ENCODE data around the gene COPZ2. TPM values are rescaled to one million over a fixed set of nuclear protein-coding genes. Genes with fewer than 3 reads are reported as not detected.
"Not testable (repeated sequence)": the region's sequence is repeated elsewhere in the genome, so short reads cannot be mapped to it uniquely, and the experiment has no call there.

The COPZ2 gene
- 5.7 and 5.9 TPM in 2 replicates for total RNA-seq

GRCh38 chr17:48037036-48037837 lies at the start of gene COPZ2:
TSS of gene COPZ2 (minus strand) at chr17:48037797. CDS start at chr17:48037777, 20 bp downstream.
- intact Hi-C loops (cut with micrococcal nuclease), result loop anchor here (2.0 kb wide), 1 partner anchor 38 kb away; no protein-coding TSS in a partner anchor
- peak; percentile 57 for DNase-seq (ENCODE audit: low spot score)
- Mint-ChIP-seq H3K27me3 (ENCODE audit: low read depth) (peaks cover 38% of the 10 kb centered on the region), H3K4me3 (ENCODE audit: low read depth) (peak within 1 kb of the TSS; percentile 81), H3K27ac (peak within 1 kb of the TSS; percentile 41), H3K9me3 (no peaks in the 10 kb centered on the region), H3K36me3 (ENCODE audit: low read depth) (no peaks in the 10 kb centered on the region), H3K4me1 (ENCODE audit: low read depth) (peaks cover 10% of the 10 kb centered on the region)

- intact Hi-C loops (cut with micrococcal nuclease), result no loop called here
- DNase-seq (ENCODE audit: low spot score), result no peak
- Mint-ChIP-seq H3K27me3 (ENCODE audit: low read depth) (no peaks in the 10 kb centered on the region), H3K27ac (no peak overlapping the region), H3K9me3 (no peaks in the 10 kb centered on the region), H3K36me3 (ENCODE audit: low read depth) (no peaks in the 10 kb centered on the region), H3K4me3 (ENCODE audit: low read depth) (no peak overlapping the region), H3K4me1 (ENCODE audit: low read depth) (peaks cover 5% of the 10 kb centered on the region)
These were observed 47.3 kb upstream of the COPZ2 start for GRCh38 chr17:48084932-48085331.

GRCh38 chr17:48081858-48082257 lies 44.3 kb upstream of the COPZ2 start:
- Mint-ChIP-seq H3K4me3 (ENCODE audit: low read depth) (no peak overlapping the region), H3K9me3 (no peaks in the 10 kb centered on the region), H3K36me3 (ENCODE audit: low read depth) (peaks cover 1% of the 10 kb centered on the region)

GRCh38 chr17:48077152-48077551 lies 39.6 kb upstream of the COPZ2 start:
- DNase-seq (ENCODE audit: low spot score); intact Hi-C loops (cut with micrococcal nuclease); H3K4me3 Mint-ChIP-seq (ENCODE audit: low read depth); H3K4me1 Mint-ChIP-seq (ENCODE audit: low read depth); H3K27me3 Mint-ChIP-seq (ENCODE audit: low read depth); H3K27ac Mint-ChIP-seq; H3K9me3 Mint-ChIP-seq: not testable (repeated sequence)
- peaks cover 28% of the 10 kb centered on the region for H3K36me3 Mint-ChIP-seq (ENCODE audit: low read depth)

More at GRCh38 chr17:48081858-48082257, 44.3 kb upstream of the COPZ2 start:
- no peak overlapping the region for H3K27ac Mint-ChIP-seq
- peaks cover 5% of the 10 kb centered on the region for H3K4me1 Mint-ChIP-seq (ENCODE audit: low read depth)
- DNase-seq (ENCODE audit: low spot score), result no peak
- no peaks in the 10 kb centered on the region for H3K27me3 Mint-ChIP-seq (ENCODE audit: low read depth)
- intact Hi-C loops (cut with micrococcal nuclease), result loop anchor here (2.0 kb wide), 1 partner anchor 49 kb away; no protein-coding TSS in a partner anchor

- no peaks in the 10 kb centered on the region for H3K27me3 Mint-ChIP-seq (ENCODE audit: low read depth)
- no peaks in the 10 kb centered on the region for H3K9me3 Mint-ChIP-seq
- H3K4me1 Mint-ChIP-seq (ENCODE audit: low read depth), result peaks cover 5% of the 10 kb centered on the region
- H3K4me3 Mint-ChIP-seq (ENCODE audit: low read depth), result no peak overlapping the region
- intact Hi-C loops (cut with micrococcal nuclease), result loop anchor here (1.0 to 2.0 kb wide), 2 partner anchors 38 to 49 kb away; partner anchors contain the start of gene COPZ2
- H3K36me3 Mint-ChIP-seq (ENCODE audit: low read depth), result peaks cover 40% of the 10 kb centered on the region
- no peak overlapping the region for H3K27ac Mint-ChIP-seq
- peak; percentile 50 for DNase-seq (ENCODE audit: low spot score)
These were observed 36.9 kb upstream of the COPZ2 start for GRCh38 chr17:48074322-48075081.

GRCh38 chr17:48073566-48074094 lies 36.0 kb upstream of the COPZ2 start:
- not testable (repeated sequence) for H3K4me1 Mint-ChIP-seq (ENCODE audit: low read depth); H3K27me3 Mint-ChIP-seq (ENCODE audit: low read depth); H3K4me3 Mint-ChIP-seq (ENCODE audit: low read depth); DNase-seq (ENCODE audit: low spot score); H3K9me3 Mint-ChIP-seq; H3K27ac Mint-ChIP-seq
- peaks cover 43% of the 10 kb centered on the region for H3K36me3 Mint-ChIP-seq (ENCODE audit: low read depth)
- intact Hi-C loops (cut with micrococcal nuclease), result loop anchor here (1.0 to 2.0 kb wide), 2 partner anchors 37 to 48 kb away; partner anchors contain the start of gene COPZ2

- intact Hi-C loops (cut with micrococcal nuclease); H3K4me3 Mint-ChIP-seq (ENCODE audit: low read depth); H3K27me3 Mint-ChIP-seq (ENCODE audit: low read depth); DNase-seq (ENCODE audit: low spot score); H3K9me3 Mint-ChIP-seq; H3K27ac Mint-ChIP-seq; H3K4me1 Mint-ChIP-seq (ENCODE audit: low read depth): not testable (repeated sequence)
- H3K36me3 Mint-ChIP-seq (ENCODE audit: low read depth), result peaks cover 48% of the 10 kb centered on the region
These were observed 35.2 kb upstream of the COPZ2 start for GRCh38 chr17:48072811-48073210.

- peaks cover 50% of the 10 kb centered on the region for H3K36me3 Mint-ChIP-seq (ENCODE audit: low read depth)
- peaks cover 5% of the 10 kb centered on the region for H3K4me1 Mint-ChIP-seq (ENCODE audit: low read depth)
- intact Hi-C loops (cut with micrococcal nuclease), result no loop called here
These were observed 34.1 kb upstream of the COPZ2 start for GRCh38 chr17:48071654-48072053.

GRCh38 chr17:48070195-48070594 lies 32.6 kb upstream of the COPZ2 start:
- intact Hi-C loops (cut with micrococcal nuclease), result no loop called here
- H3K36me3 Mint-ChIP-seq (ENCODE audit: low read depth), result peaks cover 50% of the 10 kb centered on the region
- H3K9me3 Mint-ChIP-seq, result no peaks in the 10 kb centered on the region
- H3K4me1 Mint-ChIP-seq (ENCODE audit: low read depth), result peaks cover 5% of the 10 kb centered on the region
- no peak overlapping the region for H3K4me3 Mint-ChIP-seq (ENCODE audit: low read depth)
- H3K27ac Mint-ChIP-seq, result no peak overlapping the region
- H3K27me3 Mint-ChIP-seq (ENCODE audit: low read depth), result no peaks in the 10 kb centered on the region
- no peak for DNase-seq (ENCODE audit: low spot score)

More at GRCh38 chr17:48071654-48072053, 34.1 kb upstream of the COPZ2 start:
- Mint-ChIP-seq H3K4me3 (ENCODE audit: low read depth) (no peak overlapping the region), H3K27ac (no peak overlapping the region), H3K27me3 (ENCODE audit: low read depth) (no peaks in the 10 kb centered on the region), H3K9me3 (no peaks in the 10 kb centered on the region)
- no peak for DNase-seq (ENCODE audit: low spot score)

- H3K27me3 Mint-ChIP-seq (ENCODE audit: low read depth), result no peaks in the 10 kb centered on the region
- H3K4me1 Mint-ChIP-seq (ENCODE audit: low read depth), result peaks cover 2% of the 10 kb centered on the region
- DNase-seq (ENCODE audit: low spot score), result no peak
- H3K36me3 Mint-ChIP-seq (ENCODE audit: low read depth), result peaks cover 50% of the 10 kb centered on the region
- H3K4me3 Mint-ChIP-seq (ENCODE audit: low read depth), result no peak overlapping the region
- intact Hi-C loops (cut with micrococcal nuclease), result no loop called here
- no peak overlapping the region for H3K27ac Mint-ChIP-seq
- no peaks in the 10 kb centered on the region for H3K9me3 Mint-ChIP-seq
These were observed 30.9 kb upstream of the COPZ2 start for GRCh38 chr17:48068491-48068961.

GRCh38 chr17:48067808-48068207 lies 30.2 kb upstream of the COPZ2 start:
- H3K4me1 Mint-ChIP-seq (ENCODE audit: low read depth); H3K4me3 Mint-ChIP-seq (ENCODE audit: low read depth); DNase-seq (ENCODE audit: low spot score); H3K27ac Mint-ChIP-seq; H3K9me3 Mint-ChIP-seq; intact Hi-C loops (cut with micrococcal nuclease); H3K27me3 Mint-ChIP-seq (ENCODE audit: low read depth): not testable (repeated sequence)
- H3K36me3 Mint-ChIP-seq (ENCODE audit: low read depth), result peaks cover 47% of the 10 kb centered on the region

- Mint-ChIP-seq H3K27me3 (ENCODE audit: low read depth) (no peaks in the 10 kb centered on the region), H3K27ac (no peak overlapping the region), H3K4me1 (ENCODE audit: low read depth) (peaks cover 2% of the 10 kb centered on the region), H3K36me3 (ENCODE audit: low read depth) (peaks cover 53% of the 10 kb centered on the region), H3K9me3 (no peaks in the 10 kb centered on the region), H3K4me3 (ENCODE audit: low read depth) (no peak overlapping the region)
- no peak for DNase-seq (ENCODE audit: low spot score)
- intact Hi-C loops (cut with micrococcal nuclease), result no loop called here
These were observed 29.6 kb upstream of the COPZ2 start for GRCh38 chr17:48067245-48067644.

Measured in activated T-helper 2 cell treated with anti-CD3 and anti-CD28 coated beads, Interferon-gamma antibody, Interleukin-2, Interleukin-4, amounts not matched to agents 10 μg/mL and 5 μg/mL and 100 μg/mL, durations not matched to agents 14 hours and 24 hours and 36 hours (primary cell).